Vagina (tissue), 2 donors: ENCODE measurements around the gene ZDHHC16. TPM values are rescaled to one million over a fixed set of nuclear protein-coding genes. Genes with fewer than 3 reads are reported as not detected.
"Not testable (repeated sequence)": the region's sequence is repeated elsewhere in the genome, so short reads cannot be mapped to it uniquely, and the experiment has no call there.

Experiments used
- DNase-seq, 2 donors: peaks; one replicate each; pipeline ENCODE4 v3.0.0-alpha.2; 2017; ENCODE audit errors: extremely low spot score in 2 of 2
- H3K27ac ChIP-seq: fragments of 200-600 bp; sonication (generic); one replicate; pipeline ENCODE4 v1.5.1; 2019
- H3K27me3 ChIP-seq: fragments of 200-600 bp; sonication (generic); one replicate; pipeline ENCODE4 v1.5.1; 2019
- H3K36me3 ChIP-seq, 2 donors: fragments of 200-600 bp; sonication (generic); one replicate each; pipeline ENCODE4 v1.5.1; 2017 to 2019
- H3K4me1 ChIP-seq: fragments of 200-600 bp; sonication (generic); one replicate; pipeline ENCODE4 v1.5.1; 2019
- H3K4me3 ChIP-seq, 2 donors: fragments of 200-600 bp; sonication (generic); 1 replicate in 1 of 2; 2 replicates in 1 of 2; pipeline ENCODE4 v1.5.1; 2016 to 2019
- H3K9me3 ChIP-seq: fragments of 200-600 bp; sonication (generic); one replicate; pipeline ENCODE4 v1.5.1; 2019
- CTCF ChIP-seq, 3 experiments: fragments of 450-650 bp in 2 of 3; fragments of 200-600 bp in 1 of 3; sonication (generic) in 1 of 3; IDR thresholded peaks; one replicate each; pipeline ENCODE4 v1.5.1; 2017 to 2019; ENCODE audit warnings: antibody characterized with exemption in 3 of 3, mild to moderate bottlenecking in 2 of 3, moderate library complexity in 2 of 3
- POLR2A ChIP-seq, 2 donors: fragments of 450-650 bp; IDR thresholded peaks; one replicate each; pipeline ENCODE4 v1.6.1; 2017; ENCODE audit warnings: antibody characterized with exemption in 2 of 2, mild to moderate bottlenecking in 2 of 2, moderate library complexity in 2 of 2
- POLR2AphosphoS5 ChIP-seq, 2 donors: sonication (generic); formaldehyde crosslinking; IDR thresholded peaks; one replicate each; pipeline ENCODE4 v1.9.0; 2017; ENCODE audit warnings: antibody characterized with exemption in 2 of 2, mild to moderate bottlenecking in 2 of 2, low read depth in 1 of 2; ENCODE audit not compliant: insufficient read depth in 1 of 2
- intact Hi-C: fragments of 100-400 bp; cut with DNase I; formaldehyde crosslinking; loops from one replicate; pipeline ENCODE4 v1.15.1; 2023
- total RNA-seq: library from RNA; depleted of rRNA; stranded (reverse); fragments of >200 nt; gene quantifications from one replicate; pipeline ENCODE4 v1.2.3, GENCODE V29; 2016

The ZDHHC16 gene
- total RNA-seq, 1 donor from 2014 or later, result 27.3 TPM

GRCh38 chr10:97404044-97404443 is 41.9 kb upstream of the ZDHHC16 start:
- intact Hi-C loops, result no loop called here
- Histone ChIP-seq H3K4me3 (no peak overlapping the region), H3K27ac (no peak overlapping the region), H3K4me1 (peaks cover 33% of the 10 kb centered on the region), H3K27me3 (no peaks in the 10 kb centered on the region), H3K9me3 (no peaks in the 10 kb centered on the region), H3K36me3 (no peaks in the 10 kb centered on the region)
- DNase-seq, result no peak
- TF ChIP-seq POLR2AphosphoS5 (IDR thresholded peaks at IDR 0.05; ENCODE audit: insufficient read depth in 1 of 2, low read depth in 1 of 2) (no peak), CTCF (IDR thresholded peaks at IDR 0.05) (no peak), POLR2A (IDR thresholded peaks at IDR 0.05) (no peak)

- intact Hi-C loops, result no loop called here
- no peak overlapping the region for H3K27ac ChIP-seq
- no peaks in the 10 kb centered on the region for H3K27me3 ChIP-seq
- no peaks in the 10 kb centered on the region for H3K36me3 ChIP-seq
- no peaks in the 10 kb centered on the region for H3K9me3 ChIP-seq
- no peak for DNase-seq
- H3K4me3 ChIP-seq, result no peak overlapping the region
- TF ChIP-seq CTCF (IDR thresholded peaks at IDR 0.05) (no peak), POLR2A (IDR thresholded peaks at IDR 0.05) (no peak), POLR2AphosphoS5 (IDR thresholded peaks at IDR 0.05; ENCODE audit: insufficient read depth in 1 of 2, low read depth in 1 of 2) (no peak)
- peaks cover 19% of the 10 kb centered on the region for H3K4me1 ChIP-seq
These were observed 39.9 kb upstream of the ZDHHC16 start for GRCh38 chr10:97406064-97406463.

- H3K27me3 ChIP-seq, intact Hi-C loops, H3K4me3 ChIP-seq, H3K36me3 ChIP-seq, DNase-seq, H3K9me3 ChIP-seq: not testable (repeated sequence)
- Histone ChIP-seq H3K27ac (peak overlapping the region; percentile 18), H3K4me1 (peaks cover 19% of the 10 kb centered on the region)
These were observed 39.5 kb upstream of the ZDHHC16 start for GRCh38 chr10:97406483-97406882.

- Histone ChIP-seq H3K9me3 (no peaks in the 10 kb centered on the region), H3K27me3 (no peaks in the 10 kb centered on the region), H3K4me1 (peaks cover 23% of the 10 kb centered on the region), H3K27ac (peak overlapping the region; percentile 18), H3K4me3 (no peak overlapping the region), H3K36me3 (no peaks in the 10 kb centered on the region)
- intact Hi-C loops, result no loop called here
- no peak for TF ChIP-seq POLR2A (IDR thresholded peaks at IDR 0.05)
- TF ChIP-seq CTCF (IDR thresholded peaks at IDR 0.05), result peak; percentile 47 to 83 (median 76)
- no peak for TF ChIP-seq POLR2AphosphoS5 (IDR thresholded peaks at IDR 0.05; ENCODE audit: insufficient read depth in 1 of 2, low read depth in 1 of 2)
- no peak for DNase-seq
These were observed 38.6 kb upstream of the ZDHHC16 start for GRCh38 chr10:97407211-97407951.

GRCh38 chr10:97407952-97408248 is 38.1 kb upstream of the ZDHHC16 start:
- intact Hi-C loops, result no loop called here
- H3K27ac ChIP-seq, result peak overlapping the region; percentile 53
- DNase-seq, result no peak
- H3K4me1 ChIP-seq, result peaks cover 23% of the 10 kb centered on the region
- H3K4me3 ChIP-seq, result no peak overlapping the region
- no peaks in the 10 kb centered on the region for H3K9me3 ChIP-seq
- no peaks in the 10 kb centered on the region for H3K36me3 ChIP-seq
- no peaks in the 10 kb centered on the region for H3K27me3 ChIP-seq
- TF ChIP-seq POLR2A (IDR thresholded peaks at IDR 0.05), result no peak

- Histone ChIP-seq H3K9me3 (no peaks in the 10 kb centered on the region), H3K27me3 (no peaks in the 10 kb centered on the region), H3K4me1 (peaks cover 28% of the 10 kb centered on the region), H3K27ac (peak overlapping the region; percentile 13), H3K36me3 (no peaks in the 10 kb centered on the region), H3K4me3 (no peak overlapping the region)
- TF ChIP-seq POLR2AphosphoS5 (IDR thresholded peaks at IDR 0.05; ENCODE audit: insufficient read depth in 1 of 2, low read depth in 1 of 2), result peak in 1 of 2 donors; percentile 74
- no peak for TF ChIP-seq POLR2A (IDR thresholded peaks at IDR 0.05)
- no peak for DNase-seq
- intact Hi-C loops, result no loop called here
These were observed 37.4 kb upstream of the ZDHHC16 start for GRCh38 chr10:97408496-97408992.
